ENCODE data around the gene OR10D3. TPM values are rescaled to one million over a fixed set of nuclear protein-coding genes. Genes with fewer than 3 reads are reported as not detected.
"Not testable (repeated sequence)": the region's sequence is repeated elsewhere in the genome, so short reads cannot be mapped to it uniquely, and the experiment has no call there.

The OR10D3 gene, protein sequence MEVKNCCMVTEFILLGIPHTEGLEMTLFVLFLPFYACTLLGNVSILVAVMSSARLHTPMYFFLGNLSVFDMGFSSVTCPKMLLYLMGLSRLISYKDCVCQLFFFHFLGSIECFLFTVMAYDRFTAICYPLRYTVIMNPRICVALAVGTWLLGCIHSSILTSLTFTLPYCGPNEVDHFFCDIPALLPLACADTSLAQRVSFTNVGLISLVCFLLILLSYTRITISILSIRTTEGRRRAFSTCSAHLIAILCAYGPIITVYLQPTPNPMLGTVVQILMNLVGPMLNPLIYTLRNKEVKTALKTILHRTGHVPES
- not detected for total RNA-seq

DNA sequence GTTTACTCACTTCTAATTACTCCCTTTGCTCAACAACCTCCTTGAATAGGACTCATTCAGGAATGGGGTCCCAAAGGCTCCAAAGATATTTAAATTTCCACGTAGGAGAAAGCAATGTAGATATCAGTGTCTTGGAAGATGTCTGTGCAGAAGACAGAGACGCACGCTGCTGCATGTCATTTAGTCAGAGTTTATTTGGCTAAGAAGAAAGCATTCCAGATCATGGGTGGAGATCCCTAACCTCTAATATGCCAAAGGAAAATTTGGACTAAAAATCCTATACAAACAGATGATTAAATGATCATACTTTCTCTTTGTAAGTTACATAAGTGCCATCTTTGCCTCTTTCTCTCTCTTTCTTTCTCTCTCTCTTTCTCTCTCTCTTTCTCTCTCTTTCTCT lies at the start of gene OR10D3:
TSS of gene OR10D3 (plus strand) at position 278 of the 400 bp plus-strand sequence. CDS start 1,925 bp downstream, outside the sequence.
- no peak for DNase-seq (ENCODE audit: low spot score)

DNA sequence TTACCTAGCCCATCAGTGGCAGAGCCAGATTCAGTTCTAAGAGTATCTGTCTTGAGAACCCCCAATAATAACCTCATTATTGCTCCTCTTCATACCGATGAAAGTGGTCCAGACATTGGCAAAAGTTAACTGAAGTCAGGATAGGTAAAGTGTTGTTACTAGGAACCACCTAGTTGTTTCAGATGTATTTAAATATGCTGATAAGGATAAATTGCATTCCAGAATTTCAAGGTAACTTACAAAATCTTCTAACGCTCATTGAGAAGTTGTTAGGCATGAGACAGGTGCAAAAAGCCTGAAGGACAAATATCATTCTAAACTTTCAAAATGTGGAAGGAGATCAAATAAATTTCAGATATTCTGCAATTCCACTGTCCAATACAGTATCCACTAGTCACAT lies 40.1 kb upstream of the OR10D3 start:
- DNase-seq (ENCODE audit: low spot score), result no peak

DNA sequence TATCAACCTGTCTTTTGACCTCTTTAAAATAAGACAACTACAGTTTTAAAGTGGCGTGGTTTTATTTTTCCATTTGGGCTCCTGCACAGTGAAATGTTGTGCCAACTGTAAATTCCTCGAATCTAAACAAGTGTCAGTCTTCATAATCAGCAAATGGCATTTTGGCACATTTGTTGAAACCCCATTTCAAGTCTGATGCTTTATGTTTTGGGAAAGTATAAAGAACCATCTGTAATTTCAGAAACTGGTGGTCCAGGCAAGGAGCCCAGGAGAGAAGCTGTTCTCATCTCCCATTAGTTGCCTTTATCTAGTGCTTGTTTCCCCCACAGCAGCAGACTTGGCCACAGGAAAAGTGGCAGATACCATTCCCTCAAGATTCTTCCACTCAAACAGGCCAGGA lies 35.2 kb upstream of the OR10D3 start:
- DNase-seq (ENCODE audit: low spot score), result no peak

DNA sequence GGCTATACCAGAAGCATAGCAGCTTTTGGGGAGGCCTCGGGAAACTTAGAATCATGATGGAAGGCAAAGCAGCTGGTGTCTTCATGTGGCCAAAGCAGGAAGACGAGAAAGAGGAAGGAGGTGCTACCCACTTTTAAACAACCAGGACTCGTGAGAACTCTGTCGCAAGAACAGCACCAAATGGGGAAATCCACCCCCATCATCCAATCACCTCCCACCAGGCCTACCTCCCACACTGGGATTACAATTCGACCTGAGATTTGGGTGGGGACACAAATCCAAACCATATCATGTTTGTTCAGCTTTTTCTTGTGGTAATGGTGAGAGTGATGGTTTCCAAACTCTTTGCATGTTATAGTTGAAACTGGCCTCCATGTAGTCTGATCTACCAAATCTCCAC lies 32.5 kb upstream of the OR10D3 start:
- DNase-seq (ENCODE audit: low spot score), result no peak

DNA sequence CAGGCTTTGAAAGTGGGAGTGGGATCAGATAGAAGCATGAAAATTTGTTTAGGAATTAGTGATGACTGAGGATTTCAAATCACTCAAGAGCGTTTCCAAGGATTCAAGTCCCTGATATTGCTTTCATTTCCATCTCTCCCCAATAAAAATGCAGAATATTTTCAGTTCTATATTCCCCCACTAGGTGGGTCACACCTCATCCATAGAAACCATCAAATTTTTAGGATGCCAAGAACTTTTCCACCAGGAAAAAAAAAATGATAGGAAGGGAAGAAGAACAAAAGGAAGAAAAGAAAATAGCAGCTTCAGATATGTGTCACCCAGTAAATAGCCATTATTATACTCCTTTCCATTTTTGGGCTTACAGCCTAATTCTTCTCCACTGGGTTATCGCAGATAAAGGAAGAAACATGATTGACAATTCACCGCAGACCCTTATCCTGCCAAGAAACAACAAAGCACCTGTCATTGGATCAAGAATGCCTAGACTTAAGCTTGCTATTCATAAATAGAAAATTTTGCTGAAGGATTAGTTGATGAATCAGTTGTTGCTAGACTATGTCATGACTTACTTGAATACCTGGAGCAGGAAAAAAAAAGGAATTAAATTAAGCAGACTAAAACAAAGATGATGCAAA lies 30.3 kb upstream of the OR10D3 start:
- DNase-seq (ENCODE audit: low spot score), result no peak

DNA sequence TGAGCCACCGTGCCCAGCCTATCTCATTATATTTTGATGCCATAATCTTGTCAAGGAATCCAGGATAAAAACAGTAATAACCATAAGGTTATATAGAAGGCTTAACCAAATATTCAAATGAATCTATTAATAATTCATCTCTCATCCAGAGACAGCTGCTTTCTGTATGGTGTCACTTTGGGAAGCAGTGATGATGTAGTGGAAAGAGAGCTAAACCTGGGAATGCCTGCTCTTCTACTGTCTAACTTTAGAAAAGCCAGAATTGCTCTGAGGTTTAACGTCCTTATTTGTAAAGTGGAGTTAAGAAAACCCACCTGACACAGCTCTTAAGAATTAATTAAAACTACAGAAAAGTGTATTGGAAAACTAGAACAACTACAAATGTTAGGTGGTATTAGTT lies 29.3 kb upstream of the OR10D3 start:
- no peak for DNase-seq (ENCODE audit: low spot score)

DNA sequence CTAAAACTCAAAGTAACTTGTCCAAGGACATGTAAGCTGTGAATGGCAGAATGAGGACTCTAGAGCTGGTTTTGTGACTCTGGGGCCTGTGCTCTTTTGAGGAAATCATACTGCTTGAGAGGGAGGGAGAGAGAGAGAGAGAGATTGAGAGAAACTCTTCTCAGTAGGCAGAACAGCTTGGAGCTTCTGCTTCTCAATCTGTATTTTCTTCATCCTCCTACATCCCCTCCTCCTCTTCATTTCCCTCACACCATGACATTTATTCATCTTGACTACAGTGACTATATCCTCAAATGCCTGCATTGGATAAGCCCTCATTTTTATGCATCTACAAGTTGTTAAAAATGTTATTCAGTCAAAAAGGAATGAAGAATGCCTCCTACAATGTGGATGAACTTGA lies 23.7 kb upstream of the OR10D3 start:
- no peak for DNase-seq (ENCODE audit: low spot score)

DNA sequence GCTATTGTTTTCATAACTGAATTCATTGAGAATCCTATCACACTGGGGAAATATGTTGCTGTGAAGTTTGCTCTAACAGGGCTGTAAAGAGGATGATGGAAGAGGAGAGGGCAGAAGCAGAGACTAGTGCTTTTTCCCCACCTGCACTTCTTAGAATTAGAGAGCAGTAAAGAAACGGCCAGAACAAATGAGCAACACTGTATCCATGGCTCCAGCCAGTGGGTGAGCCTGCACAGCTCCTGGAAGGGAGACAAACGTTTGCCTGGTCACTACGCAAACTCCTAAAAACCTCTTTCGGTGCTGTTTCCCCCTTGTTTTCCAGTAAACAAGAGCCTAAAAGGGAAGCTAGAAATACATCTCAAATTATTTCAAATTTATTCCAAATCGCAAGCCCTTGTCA lies 22.2 kb upstream of the OR10D3 start:
- DNase-seq (ENCODE audit: low spot score), result no peak

DNA sequence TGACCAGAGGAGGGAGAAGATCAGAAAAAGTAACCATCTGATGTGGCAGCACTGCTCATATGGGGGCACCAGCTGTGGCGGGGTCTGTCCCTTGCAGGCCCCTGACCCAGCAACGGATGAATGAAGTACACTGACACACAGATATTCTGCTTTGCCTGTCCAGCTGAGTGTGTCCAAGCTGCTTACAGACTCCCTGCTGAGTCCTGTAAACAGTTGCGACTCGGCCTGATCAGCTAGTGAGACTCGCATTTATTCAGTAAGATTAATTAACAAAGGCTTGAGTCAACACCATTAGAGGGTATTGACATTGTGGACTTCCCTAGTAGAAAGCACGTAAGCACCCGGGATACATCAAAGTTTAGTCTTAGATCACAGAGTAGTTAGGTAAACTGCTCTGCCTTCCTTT lies 15.3 kb upstream of the OR10D3 start:
- DNase-seq (ENCODE audit: low spot score), result no peak

DNA sequence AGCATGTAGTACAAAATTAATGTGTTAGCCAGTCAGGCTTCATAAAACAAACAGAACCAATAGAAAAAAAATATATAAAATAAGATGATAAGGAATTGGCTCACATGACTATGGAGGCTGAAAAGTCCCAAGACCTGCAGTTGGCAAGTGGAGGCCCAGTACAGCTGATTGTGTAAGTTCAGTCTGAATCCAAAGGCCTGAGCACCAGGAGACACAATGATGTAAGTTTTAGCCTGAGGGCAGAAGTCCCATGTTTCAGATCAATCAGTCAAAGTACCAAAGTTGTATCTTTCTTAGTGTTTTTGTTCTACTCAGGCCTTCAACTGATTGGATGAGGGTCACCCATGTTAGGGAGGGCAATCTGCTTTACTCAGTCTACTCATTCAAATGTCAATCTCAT lies 14.3 kb upstream of the OR10D3 start:
- DNase-seq (ENCODE audit: low spot score), result no peak

DNA sequence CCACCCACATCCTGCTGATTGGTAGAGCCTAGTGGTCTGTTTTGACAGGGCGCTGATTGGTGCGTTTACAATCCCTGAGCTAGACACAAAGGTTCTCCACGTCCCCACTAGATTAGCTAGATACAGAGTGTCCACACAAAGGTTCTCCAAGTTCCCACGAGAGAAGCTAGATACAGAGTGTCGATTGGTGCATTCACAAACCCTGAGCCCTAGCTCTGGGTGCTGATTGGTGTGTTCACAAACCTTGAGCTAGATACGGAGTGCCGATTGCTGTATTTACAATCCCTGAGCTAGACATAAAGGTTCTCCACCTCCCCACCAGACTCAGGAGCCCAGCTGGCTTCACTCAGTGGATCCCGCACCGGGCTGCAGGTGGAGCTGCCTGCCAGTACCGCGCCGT lies 12.8 kb upstream of the OR10D3 start:
- not testable (repeated sequence) for DNase-seq (ENCODE audit: low spot score)

DNA sequence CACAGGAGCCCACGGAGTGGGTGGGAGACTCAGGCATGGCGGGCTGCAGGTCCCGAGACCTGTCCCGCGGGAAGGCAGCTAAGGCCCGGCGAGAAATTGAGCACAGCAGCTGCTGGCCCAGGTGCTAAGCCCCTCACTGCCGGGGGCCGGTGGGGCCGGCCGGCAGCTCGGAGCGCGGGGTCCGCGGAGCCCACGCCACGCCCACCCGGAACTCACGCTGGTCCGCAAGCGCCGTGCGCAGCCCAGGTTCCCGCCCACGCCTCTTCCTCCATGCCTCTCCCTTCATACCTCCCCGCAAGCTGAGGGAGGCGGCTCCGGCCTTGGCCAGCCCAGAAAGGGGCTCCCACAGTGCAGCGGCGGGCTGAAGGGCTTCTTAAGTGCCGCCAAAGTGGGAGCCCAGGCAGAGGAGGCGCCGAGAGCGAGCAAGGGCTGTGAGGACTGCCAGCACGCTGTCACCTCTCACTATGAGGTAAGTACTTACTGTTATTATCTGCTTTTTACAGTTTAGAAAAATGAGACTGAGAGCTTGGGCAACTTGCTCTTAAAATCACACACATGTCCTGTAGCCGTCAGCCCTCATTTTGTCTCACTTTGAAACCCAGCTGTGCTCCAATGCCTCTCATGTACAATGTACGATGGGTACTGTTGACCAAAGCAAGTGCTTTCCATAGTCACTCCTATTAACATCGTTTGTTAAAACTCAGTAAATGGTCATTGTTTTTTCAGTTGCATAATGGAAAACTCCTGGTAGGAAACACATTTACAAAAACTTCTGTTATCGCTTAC lies 12.2 kb upstream of the OR10D3 start:
- DNase-seq (ENCODE audit: low spot score), result no peak

DNA sequence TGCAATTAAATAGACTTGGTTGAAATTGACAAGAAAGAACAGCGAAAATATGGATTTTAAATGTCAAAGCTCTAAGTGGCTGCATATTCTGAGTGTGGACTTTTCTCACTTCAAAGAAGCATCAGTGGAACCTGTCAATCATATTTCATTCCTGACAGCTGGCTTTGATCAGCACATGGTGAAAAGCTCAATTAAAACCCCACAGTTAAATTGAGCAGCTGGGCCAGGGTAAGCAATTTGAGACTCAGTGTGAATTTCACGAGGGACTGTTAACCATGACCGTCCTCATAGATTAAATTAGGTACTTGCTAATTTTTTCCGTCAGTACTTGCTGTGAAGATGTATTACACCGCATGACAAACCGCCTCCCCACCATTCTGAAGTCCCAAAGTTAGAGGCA lies 11.0 kb upstream of the OR10D3 start:
- DNase-seq (ENCODE audit: low spot score), result no peak

DNA sequence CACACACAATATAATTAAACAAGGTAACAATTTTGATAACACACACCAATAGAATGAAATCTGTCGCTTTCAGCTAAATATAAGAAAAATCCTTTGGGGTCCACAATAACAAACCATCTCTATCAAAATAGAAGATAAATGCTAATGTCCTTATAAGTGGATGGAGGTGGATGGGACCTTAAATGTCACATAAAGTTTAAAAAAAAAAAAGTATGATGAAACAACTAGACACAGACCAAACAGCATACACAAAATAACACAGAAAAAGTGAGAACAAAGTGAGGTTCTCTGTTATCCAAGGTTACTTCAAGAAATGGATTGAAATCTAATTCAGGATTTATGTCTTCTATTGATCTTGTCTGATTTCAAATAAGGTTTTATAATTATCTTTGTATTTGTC lies 10.5 kb upstream of the OR10D3 start:
- no peak for DNase-seq (ENCODE audit: low spot score)

DNA sequence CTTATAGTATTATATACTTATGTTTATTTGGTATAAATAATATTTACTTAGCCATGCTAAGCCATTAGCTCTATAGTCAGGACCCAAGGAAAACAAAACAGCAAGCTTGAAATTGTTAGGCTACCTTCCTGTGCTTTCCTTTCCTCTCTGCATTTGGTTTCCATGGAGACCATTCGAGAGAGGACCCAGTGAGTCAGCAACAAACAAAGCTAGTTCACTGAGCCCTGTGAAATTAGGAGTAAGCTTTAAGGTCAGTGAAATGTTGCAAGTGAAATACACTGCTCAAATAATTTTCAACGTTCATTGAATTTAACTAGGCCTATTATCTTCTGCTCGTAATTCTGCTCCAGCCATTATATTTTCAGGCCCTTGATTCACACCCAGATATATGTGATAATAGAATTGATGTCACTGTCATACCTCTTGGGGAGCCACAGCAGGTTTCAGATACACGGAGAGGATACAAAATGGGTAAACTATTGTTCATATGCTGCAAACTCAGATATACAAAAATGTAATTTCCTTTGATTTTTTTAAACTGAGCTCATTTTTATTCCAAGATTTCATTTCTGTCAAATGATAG lies 9.1 kb upstream of the OR10D3 start:
- no peak for DNase-seq (ENCODE audit: low spot score)

DNA sequence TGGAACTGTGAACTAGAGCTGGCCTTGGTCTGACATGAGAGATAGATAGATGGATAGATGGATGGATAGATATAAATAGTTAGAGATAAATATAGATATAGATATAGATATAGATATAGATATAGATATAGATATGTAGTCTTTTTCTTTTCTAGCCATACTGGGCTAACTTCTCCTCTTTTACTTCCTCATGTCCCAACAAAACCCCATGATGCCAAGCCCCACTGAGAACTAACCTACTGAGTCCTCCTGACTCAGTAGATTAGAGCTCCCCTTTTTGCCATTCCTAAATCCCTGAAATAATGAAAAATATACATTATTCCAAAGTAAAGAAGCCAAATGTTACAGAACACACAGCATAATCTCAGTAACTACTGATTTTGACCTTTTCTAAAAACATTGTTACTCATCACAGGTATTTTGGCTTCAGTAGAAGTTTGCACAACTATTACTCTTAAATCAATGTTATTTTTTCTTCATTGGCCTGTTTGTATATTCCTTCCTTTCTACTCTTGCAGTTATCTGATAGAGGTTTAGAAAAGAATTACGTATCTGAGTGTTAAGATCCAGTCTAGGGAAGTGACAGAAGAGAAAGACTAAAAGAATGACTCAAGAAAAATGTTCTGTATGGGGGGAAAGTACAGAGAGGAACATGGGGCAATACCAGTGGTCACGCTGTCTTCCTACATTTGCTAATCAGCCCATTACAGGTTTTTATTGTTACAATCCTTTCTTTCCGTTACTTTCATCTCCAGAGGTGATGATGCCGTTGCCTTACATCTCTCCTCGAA lies 6.0 kb upstream of the OR10D3 start:
- DNase-seq (ENCODE audit: low spot score), result no peak

DNA sequence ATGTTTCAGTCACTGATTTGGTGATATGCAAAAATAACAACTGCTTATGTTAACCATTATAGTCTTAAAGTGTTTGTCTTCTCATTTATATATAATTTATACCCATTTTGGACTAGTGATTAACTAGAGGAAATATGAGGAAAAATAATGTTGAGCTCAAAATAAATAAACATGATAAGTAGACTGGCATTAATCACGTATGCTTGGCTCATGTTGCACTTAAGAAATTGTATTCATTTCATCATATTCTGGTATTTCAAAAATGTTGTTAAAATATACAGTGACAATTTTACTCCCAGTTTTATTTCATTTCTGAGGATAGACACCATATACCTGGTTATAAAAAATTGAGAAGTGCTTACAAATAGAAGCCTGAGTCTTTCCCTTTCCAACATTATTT lies 3.8 kb upstream of the OR10D3 start:
- no peak for DNase-seq (ENCODE audit: low spot score)

DNA sequence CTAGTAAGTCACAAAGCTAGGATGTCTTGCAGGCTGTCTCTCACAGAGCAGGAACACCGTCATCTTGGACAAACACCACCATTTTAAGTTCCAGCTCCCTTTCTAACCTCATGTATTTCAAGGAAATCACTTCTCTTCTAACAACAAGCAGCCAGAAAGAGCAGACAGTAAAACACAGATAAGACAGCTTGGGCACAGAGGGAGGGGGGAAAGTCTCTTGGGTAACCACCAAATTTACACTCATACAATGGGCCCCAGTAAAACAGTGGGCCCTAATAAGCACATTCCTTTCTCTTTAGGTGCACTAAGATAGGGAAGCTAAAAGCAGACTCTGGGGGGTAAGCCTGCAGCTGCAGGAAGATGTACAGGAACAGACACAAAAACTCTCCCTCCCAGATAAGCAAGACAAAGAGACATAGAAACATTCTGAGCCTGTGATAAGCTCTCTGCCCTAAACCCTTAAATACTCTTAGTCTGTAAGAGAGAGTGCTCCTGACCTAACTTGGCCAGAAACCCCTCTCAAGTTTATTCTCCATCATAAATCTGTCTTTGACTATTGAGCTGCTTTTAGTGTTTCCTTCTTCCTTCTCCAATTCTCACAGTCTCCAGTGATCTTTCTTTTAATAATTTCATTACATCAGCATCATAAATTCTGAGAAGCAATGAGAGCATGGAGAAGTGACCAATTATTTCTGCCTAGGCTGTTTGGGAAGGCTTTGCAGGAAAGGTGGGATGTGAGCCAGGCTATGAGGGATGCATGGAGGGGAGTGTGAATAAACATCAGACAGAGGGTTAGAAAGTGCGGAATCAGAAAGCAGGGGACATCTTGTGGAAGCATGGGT lies 7.4 kb downstream of the OR10D3 start:
- DNase-seq (ENCODE audit: low spot score), result no peak

DNA sequence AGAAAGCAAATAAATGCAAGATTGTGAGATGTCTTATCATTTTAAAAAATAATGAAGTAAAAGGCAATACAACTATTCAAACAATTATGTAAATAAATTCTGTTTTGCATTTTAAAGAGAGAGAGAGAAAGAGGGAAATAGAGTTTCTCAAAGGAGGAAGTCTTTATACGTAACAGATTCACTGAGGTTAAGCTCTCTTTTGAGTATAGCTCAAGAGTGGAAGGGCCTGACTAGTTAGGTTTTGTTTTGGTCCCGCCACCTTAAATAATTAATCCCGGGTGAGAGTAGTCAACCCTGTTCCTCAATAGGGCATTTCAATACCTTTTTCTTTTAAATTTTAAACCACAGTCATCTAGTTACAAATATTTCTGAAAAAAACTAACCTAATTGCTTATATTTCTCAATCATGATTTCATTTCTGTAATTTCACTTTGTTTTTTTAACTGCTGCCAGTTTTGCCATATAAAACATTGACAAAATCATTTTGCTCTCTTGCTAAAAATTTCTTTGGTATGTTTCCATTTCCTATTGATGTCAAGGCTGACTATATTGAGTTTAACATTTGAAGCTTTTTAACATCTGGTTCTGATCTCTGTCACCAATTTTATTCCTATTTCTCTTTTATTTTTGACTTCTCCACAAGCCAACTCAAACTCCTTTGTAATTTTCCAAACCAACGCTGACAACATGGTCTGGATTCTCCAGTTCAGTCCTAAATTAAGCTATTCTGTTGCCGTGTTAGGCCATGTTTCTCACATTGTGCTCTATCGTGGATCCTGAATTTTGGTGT lies 10.3 kb downstream of the OR10D3 start:
- DNase-seq (ENCODE audit: low spot score), result no peak

Measured in ureter (tissue), 1 donor.